Prostate gland (tissue), 2 donors: ENCODE measurements around the gene FOXC2. TPM values are rescaled to one million over a fixed set of nuclear protein-coding genes. Genes with fewer than 3 reads are reported as not detected.

Experiments
- DNase-seq: peaks from one replicate; pipeline ENCODE4 v3.0.0-alpha.2; 2019; ENCODE audit warnings: low spot score
- H3K27ac ChIP-seq, 2 donors: fragments of 200-600 bp; sonication (generic); 2 replicates each; pipeline ENCODE4 v1.5.1; 2017 to 2019
- H3K27me3 ChIP-seq: fragments of 200-600 bp; sonication (generic); replicated peaks from 2 replicates; pipeline ENCODE4 v1.5.1; 2019; ENCODE audit not compliant: insufficient read depth
- H3K36me3 ChIP-seq, 2 donors: fragments of 200-600 bp; sonication (generic); 1 replicate in 1 of 2; 2 replicates in 1 of 2; pipeline versions ENCODE4 v1.5.1 to v1.8.1; 2017 to 2019
- H3K4me1 ChIP-seq: fragments of 200-600 bp; sonication (generic); replicated peaks from 2 replicates; pipeline ENCODE4 v1.5.1; 2019
- H3K4me3 ChIP-seq, 2 donors: fragments of 200-600 bp; sonication (generic); 2 replicates each; pipeline ENCODE4 v1.5.1; 2017 to 2019
- H3K9me3 ChIP-seq: fragments of 200-600 bp; sonication (generic); 2 replicates; pipeline ENCODE4 v1.5.1; 2017
- CTCF ChIP-seq, 4 experiments: fragments of 200-600 bp in 2 of 4; fragments of 450-650 bp in 2 of 4; sonication (generic) in 2 of 4; IDR thresholded peaks; 1 replicate in 3 of 4; 2 replicates in 1 of 4; pipeline ENCODE4 v1.5.1; 2016 to 2019; ENCODE audit warnings: antibody characterized with exemption in 4 of 4, mild to moderate bottlenecking in 2 of 4, moderate library complexity in 2 of 4
- POLR2A ChIP-seq: fragments of 450-650 bp; IDR thresholded peaks from one replicate; pipeline ENCODE4 v1.6.1; 2016; ENCODE audit warnings: antibody characterized with exemption, mild to moderate bottlenecking
- POLR2AphosphoS5 ChIP-seq: sonication (generic); formaldehyde crosslinking; IDR thresholded peaks from one replicate; pipeline ENCODE4 v1.6.1; 2017; ENCODE audit warnings: antibody characterized with exemption
- WGBS: methylation state at CpG from one replicate; pipeline ENCODE4 v1.1.5; 2018; 5-methylcytosine and 5-hydroxymethylcytosine counted together
- intact Hi-C: fragments of 100-400 bp; cut with DNase I; formaldehyde crosslinking; loops from one replicate; pipeline ENCODE4 v1.14.2; 2022
- total RNA-seq, 2 donors: library from RNA; depleted of rRNA; stranded (reverse); fragments of >200 nt; gene quantifications; one replicate each; pipeline ENCODE4 v1.1.0, GENCODE V29; 2016

The FOXC2 gene
- total RNA-seq, 2 donors from 2014 or later, result 0.41 to 6.5 TPM

DNA sequence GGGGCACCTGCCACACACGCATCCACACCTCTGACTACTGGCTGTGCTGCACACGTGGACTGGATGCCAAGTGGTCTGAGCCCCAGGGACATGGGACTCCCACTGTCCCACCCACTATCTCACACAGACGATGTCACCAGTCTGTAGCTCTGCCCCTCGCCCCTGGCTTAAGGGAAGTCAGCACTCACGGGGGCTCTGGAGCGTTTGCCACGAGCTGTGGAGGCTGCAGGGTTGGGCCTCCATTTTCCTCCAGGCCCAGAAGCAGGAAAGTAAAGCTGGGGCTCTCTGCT is 34.2 kb upstream of the FOXC2 start:
- H3K9me3 ChIP-seq, result no peaks in the 10 kb centered on the region
- intact Hi-C loops, result no loop called here
- TF ChIP-seq POLR2A (no peak), CTCF (IDR thresholded peaks at IDR 0.05) (no peak), POLR2AphosphoS5 (no peak)
- no peaks in the 10 kb centered on the region for H3K36me3 ChIP-seq
- H3K4me3 ChIP-seq, result no peak overlapping the region
- H3K4me1 ChIP-seq, result no peaks in the 10 kb centered on the region
- 95% methylated on average over 7 of the region's 7 CpGs for WGBS
- no peaks in the 10 kb centered on the region for H3K27me3 ChIP-seq
- DNase-seq, result no peak
- no peak overlapping the region for H3K27ac ChIP-seq

DNA sequence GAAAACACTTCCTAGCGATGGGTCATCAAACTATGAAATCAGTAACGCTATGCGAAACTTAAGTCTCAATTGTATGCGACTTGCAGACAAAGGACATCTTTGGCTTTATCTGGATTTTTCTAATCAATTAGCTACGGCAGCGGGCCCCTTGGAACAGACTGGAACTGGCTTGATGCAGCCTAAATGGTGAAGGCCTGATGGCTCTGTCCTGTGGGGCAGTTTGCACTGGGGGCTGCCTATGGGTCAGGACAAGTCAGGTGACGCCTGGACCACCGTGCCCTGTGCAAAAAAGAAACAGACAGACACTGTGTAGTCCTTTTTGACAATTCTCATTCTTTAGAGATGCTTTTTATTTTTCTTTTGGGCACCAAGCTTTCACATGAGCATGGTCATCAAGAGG is 33.6 kb upstream of the FOXC2 start:
- no peak overlapping the region for H3K27ac ChIP-seq
- H3K4me1 ChIP-seq, result no peaks in the 10 kb centered on the region
- TF ChIP-seq POLR2A, result no peak
- TF ChIP-seq POLR2AphosphoS5, result no peak
- TF ChIP-seq CTCF (IDR thresholded peaks at IDR 0.05), result no peak
- no peak for DNase-seq
- H3K9me3 ChIP-seq, result no peaks in the 10 kb centered on the region
- peaks cover 0 to 5% of the 10 kb centered on the region in 2 donors for H3K36me3 ChIP-seq
- H3K4me3 ChIP-seq, result no peak overlapping the region
- WGBS, result 96% methylated on average over 8 of the region's 8 CpGs
- no peaks in the 10 kb centered on the region for H3K27me3 ChIP-seq
- intact Hi-C loops, result no loop called here

- Histone ChIP-seq H3K4me1 (no peaks in the 10 kb centered on the region), H3K27ac (no peak overlapping the region), H3K36me3 (peaks cover 0 to 13% of the 10 kb centered on the region in 2 donors), H3K27me3 (no peaks in the 10 kb centered on the region), H3K4me3 (no peak overlapping the region), H3K9me3 (no peaks in the 10 kb centered on the region)
- WGBS, result 55% methylated on average over 8 of the region's 8 CpGs
- intact Hi-C loops, result no loop called here
- no peak for DNase-seq
- TF ChIP-seq POLR2AphosphoS5, result no peak
- TF ChIP-seq POLR2A, result no peak
- TF ChIP-seq CTCF (IDR thresholded peaks at IDR 0.05), result no peak
These were observed 32.8 kb upstream of the FOXC2 start for GRCh38 chr16:86533767-86534351.

DNA sequence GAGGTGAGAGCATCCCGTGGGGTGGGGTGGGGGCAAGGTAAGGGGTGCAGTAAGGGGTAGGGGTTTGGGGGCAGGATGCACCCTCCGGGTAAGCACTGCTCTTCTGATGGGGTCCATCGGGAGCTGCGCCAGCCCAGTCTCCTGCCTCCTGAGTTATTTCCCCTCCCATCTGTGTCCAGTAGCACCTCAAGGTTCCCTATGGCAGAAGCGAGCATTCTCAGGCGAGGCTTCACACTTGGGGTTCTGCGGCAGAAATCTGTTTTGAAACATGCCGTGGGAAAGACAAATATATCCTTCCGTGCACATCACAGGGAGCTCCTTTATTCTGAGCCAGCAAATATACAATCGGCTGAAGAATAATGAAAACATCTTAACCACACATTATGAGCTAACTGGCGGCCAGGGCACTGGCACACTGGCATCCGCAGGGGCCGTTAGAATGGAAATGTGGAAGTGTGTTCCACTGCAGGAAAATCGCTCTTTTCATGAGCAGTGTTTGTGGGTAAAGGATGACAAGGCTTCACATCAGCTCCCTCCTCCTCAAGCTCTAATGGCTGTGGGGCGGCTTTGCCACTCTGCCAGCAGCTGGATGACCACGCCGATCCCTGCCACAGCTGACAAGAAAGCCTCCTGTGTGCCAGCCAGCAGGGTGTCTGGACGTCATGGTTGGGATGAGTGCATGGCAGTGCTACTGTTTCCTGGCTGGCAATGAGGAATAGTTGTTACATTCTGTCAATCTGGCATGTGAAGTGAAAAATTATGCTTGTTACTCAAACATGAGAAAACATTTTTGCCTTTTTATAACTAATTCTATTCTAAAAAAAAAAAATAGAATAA is 31.6 kb upstream of the FOXC2 start:
- H3K36me3 ChIP-seq, result peaks cover 5 to 17% of the 10 kb centered on the region in 2 donors
- whole genome bisulfite sequencing, result 70% methylated on average over 18 of the region's 18 CpGs
- DNase-seq, result no peak
- H3K27ac ChIP-seq, result no peak overlapping the region
- no peaks in the 10 kb centered on the region for H3K27me3 ChIP-seq
- TF ChIP-seq CTCF (IDR thresholded peaks at IDR 0.05), result no peak
- no peak for TF ChIP-seq POLR2A
- no peak for TF ChIP-seq POLR2AphosphoS5
- H3K4me3 ChIP-seq, result no peak overlapping the region
- no peaks in the 10 kb centered on the region for H3K9me3 ChIP-seq
- intact Hi-C loops, result no loop called here
- no peaks in the 10 kb centered on the region for H3K4me1 ChIP-seq

DNA sequence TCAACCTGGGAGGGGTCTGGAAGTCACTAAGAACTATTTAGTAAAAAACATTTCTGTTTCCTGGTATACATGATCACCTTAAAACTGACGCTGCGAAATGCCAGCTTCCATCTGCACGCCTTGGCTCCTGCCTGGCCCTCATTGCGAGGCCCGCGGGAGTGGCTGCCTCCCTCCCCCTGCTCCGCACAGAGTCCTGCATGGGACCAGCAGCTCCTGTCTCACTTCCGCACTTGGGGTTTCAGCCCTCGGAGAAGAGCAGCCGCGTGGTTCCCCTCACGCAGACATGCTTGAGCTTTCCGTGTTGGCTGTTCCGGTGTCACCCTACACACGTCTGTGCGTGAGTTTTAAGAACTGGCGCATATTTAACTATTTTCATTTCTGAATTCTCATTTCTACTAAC is 30.0 kb upstream of the FOXC2 start:
- intact Hi-C loops, result no loop called here
- WGBS, result 95% methylated on average over 17 of the region's 17 CpGs
- TF ChIP-seq CTCF (IDR thresholded peaks at IDR 0.05), result no peak
- TF ChIP-seq POLR2AphosphoS5, result no peak
- no peak for TF ChIP-seq POLR2A
- no peak for DNase-seq
- no peaks in the 10 kb centered on the region for H3K4me1 ChIP-seq
- peaks cover 8 to 30% of the 10 kb centered on the region in 2 donors for H3K36me3 ChIP-seq
- H3K27ac ChIP-seq, result no peak overlapping the region
- H3K4me3 ChIP-seq, result no peak overlapping the region
- no peaks in the 10 kb centered on the region for H3K9me3 ChIP-seq
- no peaks in the 10 kb centered on the region for H3K27me3 ChIP-seq
